ENCODE data around the gene OPCML. TPM values are rescaled to one million over a fixed set of nuclear protein-coding genes. Genes with fewer than 3 reads are reported as not detected.

The OPCML gene
- total RNA-seq, 3 donors from 2014 or later (not counting 1 experiment from before 2014, with no cell fraction given) = not detected

DNA sequence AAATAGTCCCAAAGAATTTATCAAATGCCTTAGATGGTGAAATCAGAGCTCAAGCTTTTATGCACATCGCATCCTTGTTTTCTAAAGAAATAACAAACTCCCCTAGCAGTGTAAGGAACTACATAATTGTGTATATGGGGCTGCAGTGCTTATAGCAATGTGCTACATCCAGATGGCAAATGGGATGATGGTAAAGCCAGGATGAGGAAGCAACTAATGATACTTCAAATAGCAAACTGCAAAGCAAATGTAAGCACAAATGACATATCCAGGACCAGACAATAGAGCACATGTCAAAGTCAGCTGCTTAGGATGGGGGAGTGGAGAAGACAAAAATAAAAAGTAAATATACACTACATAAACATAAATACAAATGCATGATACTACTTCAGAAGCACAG, 425.9 kb downstream of the OPCML start:
- H3K9me3 ChIP-seq (ENCODE audit: control insufficient read depth, insufficient read depth, low read length) = no peaks in the 10 kb centered on the region
- WGBS (ENCODE audit: insufficient coverage) = no CpG with 5 or more reads among the region's 1 CpG
- no peaks in the 10 kb centered on the region for H3K36me3 ChIP-seq (ENCODE audit: control insufficient read depth, insufficient read depth, low read length)
- ATAC-seq (no peak), DNase-seq (no peak)
- TF ChIP-seq, protein P1, sequence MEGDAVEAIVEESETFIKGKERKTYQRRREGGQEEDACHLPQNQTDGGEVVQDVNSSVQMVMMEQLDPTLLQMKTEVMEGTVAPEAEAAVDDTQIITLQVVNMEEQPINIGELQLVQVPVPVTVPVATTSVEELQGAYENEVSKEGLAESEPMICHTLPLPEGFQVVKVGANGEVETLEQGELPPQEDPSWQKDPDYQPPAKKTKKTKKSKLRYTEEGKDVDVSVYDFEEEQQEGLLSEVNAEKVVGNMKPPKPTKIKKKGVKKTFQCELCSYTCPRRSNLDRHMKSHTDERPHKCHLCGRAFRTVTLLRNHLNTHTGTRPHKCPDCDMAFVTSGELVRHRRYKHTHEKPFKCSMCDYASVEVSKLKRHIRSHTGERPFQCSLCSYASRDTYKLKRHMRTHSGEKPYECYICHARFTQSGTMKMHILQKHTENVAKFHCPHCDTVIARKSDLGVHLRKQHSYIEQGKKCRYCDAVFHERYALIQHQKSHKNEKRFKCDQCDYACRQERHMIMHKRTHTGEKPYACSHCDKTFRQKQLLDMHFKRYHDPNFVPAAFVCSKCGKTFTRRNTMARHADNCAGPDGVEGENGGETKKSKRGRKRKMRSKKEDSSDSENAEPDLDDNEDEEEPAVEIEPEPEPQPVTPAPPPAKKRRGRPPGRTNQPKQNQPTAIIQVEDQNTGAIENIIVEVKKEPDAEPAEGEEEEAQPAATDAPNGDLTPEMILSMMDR (IDR thresholded peaks at IDR 0.05) = no peak
- H3K4me3 ChIP-seq (ENCODE audit: low read length) = no peak overlapping the region
- no peaks in the 10 kb centered on the region for H3K27me3 ChIP-seq (ENCODE audit: control insufficient read depth, insufficient read depth, low read length)
- H3K27me3 Mint-ChIP-seq (ENCODE audit: low read depth in 2 of 2) = no peaks in the 10 kb centered on the region
- no peaks in the 10 kb centered on the region for H3K36me3 Mint-ChIP-seq
- peaks cover 0 to 2% of the 10 kb centered on the region in 2 donors for H3K9me3 Mint-ChIP-seq
- no peak overlapping the region for H3K27ac Mint-ChIP-seq
- no peak overlapping the region for H3K27ac ChIP-seq (ENCODE audit: low read length)
- H3K4me1 Mint-ChIP-seq = no peaks in the 10 kb centered on the region
- no peak overlapping the region for H3K4me3 Mint-ChIP-seq
- H3K4me1 ChIP-seq (ENCODE audit: control insufficient read depth, insufficient read depth, low read length) = no peaks in the 10 kb centered on the region
- intact Hi-C loops (cut with micrococcal nuclease) = no loop called here

DNA sequence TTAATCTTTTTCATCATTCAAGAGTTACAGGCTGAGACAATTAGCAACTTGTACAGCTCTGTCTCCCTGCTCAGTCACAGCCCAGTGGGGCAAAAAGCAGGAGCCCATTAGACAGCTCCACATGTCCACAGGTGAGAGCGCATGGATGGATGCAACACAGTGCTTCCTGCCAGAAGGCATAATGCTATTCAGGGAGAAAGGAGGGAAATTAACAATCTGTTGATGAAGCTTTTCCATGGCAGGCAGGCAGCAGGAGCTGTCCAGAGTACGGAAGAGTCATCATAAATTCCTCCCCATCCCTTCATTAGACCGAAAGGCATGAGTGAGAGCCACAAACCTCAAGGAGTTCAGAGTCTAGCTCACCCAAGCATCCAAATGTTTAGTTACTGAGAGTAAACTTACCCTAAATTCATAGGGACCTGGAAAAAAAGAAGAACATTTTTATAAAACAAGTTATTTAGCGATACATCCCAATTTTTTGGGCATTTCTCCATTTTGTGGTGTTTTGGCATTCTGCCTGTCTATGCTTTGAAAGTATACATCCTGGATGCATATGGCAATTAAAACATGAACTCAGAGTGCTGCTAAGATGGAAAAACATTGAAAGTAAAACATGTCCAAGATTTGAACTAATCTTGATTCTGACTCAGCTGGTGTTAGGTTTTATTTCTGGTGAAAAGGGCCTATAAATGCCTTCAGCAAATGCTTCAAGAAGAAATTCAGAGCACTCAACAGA, 428.1 kb downstream of the OPCML start:
- H3K4me1 Mint-ChIP-seq = no peaks in the 10 kb centered on the region
- intact Hi-C loops (cut with micrococcal nuclease) = no loop called here

DNA sequence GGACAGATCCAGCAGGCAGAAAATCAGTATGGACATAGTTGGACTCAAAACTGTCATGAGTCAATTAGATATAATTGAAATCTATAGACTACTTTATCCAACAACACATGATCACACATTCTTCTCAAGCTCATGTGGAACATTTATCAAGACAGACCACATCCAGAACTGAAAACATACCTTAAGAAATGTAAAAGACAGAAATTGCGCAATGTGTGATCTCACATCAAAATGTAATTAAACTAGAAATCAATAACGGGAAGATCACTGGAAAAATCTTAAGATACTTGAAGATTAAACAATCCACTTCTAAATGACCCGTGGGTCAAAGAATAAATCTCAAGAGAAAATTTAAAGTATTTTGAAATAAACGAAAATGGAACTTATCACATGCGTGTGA, 435.3 kb downstream of the OPCML start:
- peaks cover 5 to 6% of the 10 kb centered on the region in 2 donors for H3K9me3 Mint-ChIP-seq
- Histone ChIP-seq H3K4me3 (ENCODE audit: low read length) (no peak overlapping the region), H3K27me3 (ENCODE audit: control insufficient read depth, insufficient read depth, low read length) (no peaks in the 10 kb centered on the region), H3K27ac (ENCODE audit: low read length) (no peak overlapping the region), H3K9me3 (ENCODE audit: control insufficient read depth, insufficient read depth, low read length) (no peaks in the 10 kb centered on the region), H3K36me3 (ENCODE audit: control insufficient read depth, insufficient read depth, low read length) (no peaks in the 10 kb centered on the region), H3K4me1 (ENCODE audit: control insufficient read depth, insufficient read depth, low read length) (no peaks in the 10 kb centered on the region)
- H3K27me3 Mint-ChIP-seq (ENCODE audit: low read depth in 2 of 2) = no peaks in the 10 kb centered on the region
- WGBS (ENCODE audit: insufficient coverage) = 93% methylated on average over 3 of the region's 5 CpGs
- TF ChIP-seq, protein P1 (IDR thresholded peaks at IDR 0.05) = no peak
- H3K4me3 Mint-ChIP-seq = no peak overlapping the region
- intact Hi-C loops (cut with micrococcal nuclease) = no loop called here
- H3K27ac Mint-ChIP-seq = no peak overlapping the region
- H3K4me1 Mint-ChIP-seq = no peaks in the 10 kb centered on the region
- no peaks in the 10 kb centered on the region for H3K36me3 Mint-ChIP-seq
- ATAC-seq = no peak
- DNase-seq = no peak

More for the DNA sequence above, 428.1 kb downstream of the OPCML start:
- no peak overlapping the region for H3K4me3 ChIP-seq (ENCODE audit: low read length)
- DNase-seq (no peak), ATAC-seq (no peak)
- TF ChIP-seq, protein P1 (IDR thresholded peaks at IDR 0.05) = no peak
- no peak overlapping the region for H3K4me3 Mint-ChIP-seq
- H3K27me3 Mint-ChIP-seq (ENCODE audit: low read depth in 2 of 2) = no peaks in the 10 kb centered on the region
- peaks cover 2 to 3% of the 10 kb centered on the region in 2 donors for H3K9me3 Mint-ChIP-seq
- no peak overlapping the region for H3K27ac ChIP-seq (ENCODE audit: low read length)
- H3K27me3 ChIP-seq (ENCODE audit: control insufficient read depth, insufficient read depth, low read length) = no peaks in the 10 kb centered on the region
- H3K4me1 ChIP-seq (ENCODE audit: control insufficient read depth, insufficient read depth, low read length) = no peaks in the 10 kb centered on the region
- H3K36me3 ChIP-seq (ENCODE audit: control insufficient read depth, insufficient read depth, low read length) = no peaks in the 10 kb centered on the region
- WGBS (ENCODE audit: insufficient coverage) = 97% methylated on average over 4 of the region's 4 CpGs
- no peaks in the 10 kb centered on the region for H3K36me3 Mint-ChIP-seq
- H3K27ac Mint-ChIP-seq = no peak overlapping the region
- no peaks in the 10 kb centered on the region for H3K9me3 ChIP-seq (ENCODE audit: control insufficient read depth, insufficient read depth, low read length)

DNA sequence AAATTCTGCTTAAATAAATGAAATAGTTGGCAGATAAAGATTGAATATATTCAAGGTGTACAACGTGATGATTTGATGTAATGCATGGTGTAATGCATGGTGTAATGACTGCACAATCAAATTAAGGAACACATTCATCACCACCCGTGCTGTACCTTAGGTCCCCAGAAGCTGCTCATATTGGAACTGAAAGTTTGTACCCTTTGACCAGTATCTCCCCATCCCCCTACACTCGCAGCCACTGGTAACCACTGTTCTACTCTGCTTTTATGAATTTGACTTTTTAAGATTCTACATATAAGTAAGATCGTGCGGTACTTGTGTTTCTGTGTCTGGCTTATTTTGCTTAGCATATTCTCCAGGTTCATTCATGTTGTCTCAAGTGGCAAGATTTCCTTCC, 445.8 kb downstream of the OPCML start:
- peaks cover 2% of the 10 kb centered on the region for H3K9me3 ChIP-seq (ENCODE audit: control insufficient read depth, insufficient read depth, low read length)
- peaks cover 4% of the 10 kb centered on the region for H3K27me3 ChIP-seq (ENCODE audit: control insufficient read depth, insufficient read depth, low read length)
- DNase-seq (no peak), ATAC-seq (no peak)
- Mint-ChIP-seq H3K9me3 (no peaks in the 10 kb centered on the region), H3K4me3 (no peak overlapping the region), H3K27ac (no peak overlapping the region), H3K4me1 (peaks cover 0 to 4% of the 10 kb centered on the region in 2 donors), H3K27me3 (ENCODE audit: low read depth in 2 of 2) (peaks cover 10 to 22% of the 10 kb centered on the region in 2 donors), H3K36me3 (no peaks in the 10 kb centered on the region)
- TF ChIP-seq, protein P1 (IDR thresholded peaks at IDR 0.05) = no peak
- WGBS (ENCODE audit: insufficient coverage) = 79% methylated on average over 5 of the region's 5 CpGs
- no peak overlapping the region for H3K27ac ChIP-seq (ENCODE audit: low read length)
- intact Hi-C loops (cut with micrococcal nuclease) = no loop called here
- no peaks in the 10 kb centered on the region for H3K36me3 ChIP-seq (ENCODE audit: control insufficient read depth, insufficient read depth, low read length)
- no peak overlapping the region for H3K4me3 ChIP-seq (ENCODE audit: low read length)
- H3K4me1 ChIP-seq (ENCODE audit: control insufficient read depth, insufficient read depth, low read length) = peaks cover 4% of the 10 kb centered on the region

Measured in natural killer cell (primary cell).